ENCODE data around the gene RAB17.

Gene RAB17

GRCh38 chr2:237590272-237591140 is at the start of gene RAB17:
RAB17 (minus strand) TSS chr2:237590734; CDS start chr2:237586154, 4,580 bp downstream.
- no peak for DNase-seq

- no peak for DNase-seq
Observed at GRCh38 chr2:237639836-237640220, 49.3 kb upstream of the RAB17 start.

- DNase-seq, result no peak
Observed at GRCh38 chr2:237639052-237639835, 48.7 kb upstream of the RAB17 start.

GRCh38 chr2:237638176-237638575 is 47.6 kb upstream of the RAB17 start:
- no peak for DNase-seq

GRCh38 chr2:237637429-237638135 is 47.0 kb upstream of the RAB17 start:
- DNase-seq, result no peak

GRCh38 chr2:237636578-237636977 is 46.0 kb upstream of the RAB17 start:
- DNase-seq, result no peak

- DNase-seq, result no peak
Observed at GRCh38 chr2:237633061-237633561, 42.6 kb upstream of the RAB17 start.

GRCh38 chr2:237631801-237632585 is 41.5 kb upstream of the RAB17 start:
- no peak for DNase-seq

- DNase-seq, result no peak
Observed at GRCh38 chr2:237631007-237631785, 40.7 kb upstream of the RAB17 start.

GRCh38 chr2:237630216-237631000 is 39.9 kb upstream of the RAB17 start:
- DNase-seq, result no peak

- DNase-seq, result no peak
Observed at GRCh38 chr2:237629739-237630138, 39.2 kb upstream of the RAB17 start.

- no peak for DNase-seq
Observed at GRCh38 chr2:237629188-237629534, 38.6 kb upstream of the RAB17 start.

- no peak for DNase-seq
Observed at GRCh38 chr2:237628247-237629187, 38.0 kb upstream of the RAB17 start.

GRCh38 chr2:237627441-237628246 is 37.1 kb upstream of the RAB17 start, which contains the start of gene LRRFIP1:
LRRFIP1 (plus strand) TSS chr2:237627587; CDS start chr2:237627645, 58 bp downstream.
- DNase-seq, result no peak

GRCh38 chr2:237626813-237627440 is 36.4 kb upstream of the RAB17 start:
- DNase-seq, result no peak

- DNase-seq, result no peak
Observed at GRCh38 chr2:237625777-237626176, 35.2 kb upstream of the RAB17 start.

- DNase-seq, result no peak
Observed at GRCh38 chr2:237625216-237625705, 34.7 kb upstream of the RAB17 start.

- no peak for DNase-seq
Observed at GRCh38 chr2:237624565-237624964, 34.0 kb upstream of the RAB17 start.
